Upper lobe of left lung (tissue), 6 donors: ENCODE measurements around the gene SGPL1. TPM values are rescaled to one million over a fixed set of nuclear protein-coding genes. Genes with fewer than 3 reads are reported as not detected.

Experiments used
- ATAC-seq, 2 donors: fragments of 200-7000 bp; cut with Tn5 transposase; one replicate each; pipeline ENCODE4 v1.9.1; 2022; ENCODE audit warnings: mild to moderate bottlenecking in 2 of 2, moderate library complexity in 2 of 2; ENCODE audit not compliant: low FRiP score in 2 of 2
- DNase-seq, 2 donors: peaks; one replicate each; pipeline ENCODE4 v3.0.0-alpha.2; 2019 to 2020
- H3K27ac ChIP-seq, 4 donors: fragments of 200-600 bp; sonication (generic); one replicate each; pipeline ENCODE4 v1.5.1; 2016 to 2019
- H3K27me3 ChIP-seq, 4 donors: fragments of 200-600 bp; sonication (generic); one replicate each; pipeline ENCODE4 v1.5.1; 2017 to 2019
- H3K36me3 ChIP-seq, 4 donors: fragments of 200-600 bp; sonication (generic); one replicate each; pipeline ENCODE4 v1.5.1; 2016 to 2019
- H3K4me1 ChIP-seq, 4 donors: fragments of 200-600 bp; sonication (generic); one replicate each; pipeline ENCODE4 v1.5.1; 2018 to 2019
- H3K4me3 ChIP-seq, 4 donors: fragments of 200-600 bp; sonication (generic); one replicate each; pipeline ENCODE4 v1.5.1; 2017 to 2019; ENCODE audit warnings: mild to moderate bottlenecking in 2 of 4, moderate library complexity in 1 of 4
- H3K9me3 ChIP-seq, 4 donors: fragments of 200-600 bp; sonication (generic); one replicate each; pipeline ENCODE4 v1.5.1; 2018 to 2019
- CTCF ChIP-seq, 6 experiments: fragments of 450-650 bp in 4 of 6; fragments of 200-600 bp in 2 of 6; sonication (generic) in 2 of 6; IDR thresholded peaks; one replicate each; pipeline ENCODE4 v1.5.1; 2016 to 2019; ENCODE audit warnings: antibody characterized with exemption in 6 of 6
- EP300 ChIP-seq, 4 donors: sonication (generic); formaldehyde crosslinking; IDR thresholded peaks; one replicate each; pipeline ENCODE4 v1.5.1; 2017; ENCODE audit warnings: antibody characterized with exemption in 4 of 4, control low read depth in 2 of 4
- POLR2A ChIP-seq, 4 donors: fragments of 450-650 bp; IDR thresholded peaks; one replicate each; pipeline ENCODE4 v1.5.1; 2016 to 2017; ENCODE audit warnings: antibody characterized with exemption in 4 of 4, mild to moderate bottlenecking in 2 of 4
- POLR2AphosphoS5 ChIP-seq, 2 donors: sonication (generic); formaldehyde crosslinking; IDR thresholded peaks; one replicate each; pipeline ENCODE4 v1.5.1; 2017; ENCODE audit warnings: antibody characterized with exemption in 2 of 2
- WGBS, 2 donors: methylation state at CpG; one replicate each; pipeline ENCODE4 v1.1.5; 2017 to 2018; 5-methylcytosine and 5-hydroxymethylcytosine counted together
- total RNA-seq, 6 donors: library from RNA; depleted of rRNA in 4 of 6; stranded (reverse); fragments of >200 nt in 4 of 6; gene quantifications; one replicate each; pipeline versions ENCODE4 v1.1.0 to v1.2.1, GENCODE V29; 2016 to 2021
- donor health status: DM: no; HTN: no; CAD: no; lungs with moderate emphysema.
- donor health status: DM: no; HTN: yes; CAD: no; lungs with severe emphysema.

The SGPL1 gene
- total RNA-seq, 6 donors from 2014 or later: 18.4 to 43.8 (median 30.4) TPM

GRCh38 chr10:70781461-70782051 is 34.2 kb upstream of the SGPL1 start:
- WGBS, 2 donors: 93 to 96% methylated on average over 7 to 8 of the region's 8 CpGs
- Histone ChIP-seq H3K36me3 (no peaks in the 10 kb centered on the region), H3K27ac (no peak overlapping the region), H3K4me3 (no peak overlapping the region), H3K9me3 (no peaks in the 10 kb centered on the region), H3K27me3 (no peaks in the 10 kb centered on the region), H3K4me1 (no peaks in the 10 kb centered on the region)
- TF ChIP-seq POLR2AphosphoS5 (IDR thresholded peaks at IDR 0.05): no peak
- no peak for TF ChIP-seq EP300 (IDR thresholded peaks at IDR 0.05)
- TF ChIP-seq POLR2A (IDR thresholded peaks at IDR 0.05): no peak
- TF ChIP-seq CTCF (IDR thresholded peaks at IDR 0.05): no peak
- DNase-seq: no peak
- ATAC-seq: no peak

- no peak for DNase-seq
- 60 to 61% methylated on average over 1 to 4 of the region's 4 CpGs for WGBS, 2 donors
- TF ChIP-seq POLR2AphosphoS5 (IDR thresholded peaks at IDR 0.05) (no peak), POLR2A (IDR thresholded peaks at IDR 0.05) (no peak), EP300 (IDR thresholded peaks at IDR 0.05) (no peak), CTCF (IDR thresholded peaks at IDR 0.05) (no peak)
These were observed 33.5 kb upstream of the SGPL1 start for GRCh38 chr10:70782086-70782745.

GRCh38 chr10:70782746-70783680 is 32.7 kb upstream of the SGPL1 start:
- DNase-seq: peak in 1 of 2 donors; percentile 30
- no peak overlapping the region for H3K27ac ChIP-seq
- H3K9me3 ChIP-seq: no peaks in the 10 kb centered on the region
- TF ChIP-seq CTCF (IDR thresholded peaks at IDR 0.05) (no peak), POLR2A (IDR thresholded peaks at IDR 0.05) (no peak), EP300 (IDR thresholded peaks at IDR 0.05) (no peak), POLR2AphosphoS5 (IDR thresholded peaks at IDR 0.05) (no peak)
- no peaks in the 10 kb centered on the region for H3K27me3 ChIP-seq
- WGBS, 2 donors: 63 to 73% methylated on average over 11 of the region's 11 CpGs
- H3K36me3 ChIP-seq: no peaks in the 10 kb centered on the region
- H3K4me1 ChIP-seq: no peaks in the 10 kb centered on the region
- ATAC-seq: no peak
- no peak overlapping the region for H3K4me3 ChIP-seq

More at GRCh38 chr10:70782086-70782745, 33.5 kb upstream of the SGPL1 start:
- no peak for ATAC-seq
- no peak overlapping the region for H3K4me3 ChIP-seq
- no peaks in the 10 kb centered on the region for H3K27me3 ChIP-seq
- H3K9me3 ChIP-seq: no peaks in the 10 kb centered on the region
- no peak overlapping the region for H3K27ac ChIP-seq
- no peaks in the 10 kb centered on the region for H3K4me1 ChIP-seq
- H3K36me3 ChIP-seq: no peaks in the 10 kb centered on the region

GRCh38 chr10:70784016-70784415 is 31.7 kb upstream of the SGPL1 start:
- DNase-seq (no peak), ATAC-seq (no peak)
- H3K36me3 ChIP-seq: no peaks in the 10 kb centered on the region
- 57 to 67% methylated on average over 5 of the region's 5 CpGs for WGBS, 2 donors
- no peaks in the 10 kb centered on the region for H3K9me3 ChIP-seq
- no peaks in the 10 kb centered on the region for H3K4me1 ChIP-seq
- no peak overlapping the region for H3K27ac ChIP-seq
- H3K4me3 ChIP-seq: no peak overlapping the region
- TF ChIP-seq CTCF (IDR thresholded peaks at IDR 0.05) (no peak), POLR2AphosphoS5 (IDR thresholded peaks at IDR 0.05) (no peak), EP300 (IDR thresholded peaks at IDR 0.05) (no peak), POLR2A (IDR thresholded peaks at IDR 0.05) (no peak)
- H3K27me3 ChIP-seq: no peaks in the 10 kb centered on the region
